Suprapubic skin (tissue), 4 donors: ENCODE results near the gene RIMBP2. TPM values are rescaled to one million over a fixed set of nuclear protein-coding genes. Genes with fewer than 3 reads are reported as not detected.

Source experiments
- DNase-seq, 2 donors: peaks; one replicate each; pipeline ENCODE4 v3.0.0-alpha.2; 2019; ENCODE audit warnings: low spot score in 2 of 2
- H3K27ac ChIP-seq: fragments of 200-600 bp; sonication (generic); one replicate; pipeline ENCODE4 v1.5.1; 2019
- H3K27me3 ChIP-seq: fragments of 200-600 bp; sonication (generic); one replicate; pipeline ENCODE4 v1.5.1; 2019
- H3K36me3 ChIP-seq: fragments of 200-600 bp; sonication (generic); one replicate; pipeline ENCODE4 v1.5.1; 2019
- H3K4me1 ChIP-seq: fragments of 200-600 bp; sonication (generic); one replicate; pipeline ENCODE4 v1.5.1; 2019
- H3K4me3 ChIP-seq: fragments of 200-600 bp; sonication (generic); one replicate; pipeline ENCODE4 v1.5.1; 2019; ENCODE audit warnings: mild to moderate bottlenecking
- H3K9me3 ChIP-seq: fragments of 200-600 bp; sonication (generic); one replicate; pipeline ENCODE4 v1.5.1; 2019
- EP300 ChIP-seq: sonication (generic); formaldehyde crosslinking; IDR thresholded peaks from one replicate; pipeline ENCODE4 v1.6.1; 2017; ENCODE audit warnings: antibody characterized with exemption
- POLR2A ChIP-seq, 2 donors: fragments of 450-650 bp; IDR thresholded peaks; one replicate each; pipeline ENCODE4 v1.6.1; 2017; ENCODE audit warnings: antibody characterized with exemption in 2 of 2, mild to moderate bottlenecking in 2 of 2, moderate library complexity in 2 of 2
- POLR2AphosphoS5 ChIP-seq, 3 donors: sonication (generic); formaldehyde crosslinking; IDR thresholded peaks; one replicate each; pipeline ENCODE4 v1.6.1; 2017; ENCODE audit warnings: antibody characterized with exemption in 3 of 3
- WGBS: methylation state at CpG from one replicate; pipeline ENCODE4 v1.1.5; 2018; 5-methylcytosine and 5-hydroxymethylcytosine counted together
- total RNA-seq, 4 donors: library from RNA; depleted of rRNA; stranded (reverse); fragments of >200 nt; gene quantifications; one replicate each; pipeline ENCODE4 v1.1.0, GENCODE V29; 2016
- TF ChIP-seq, protein P1 (sequence below), 2 donors: fragments of 200-600 bp in 1 of 2; fragments of 450-650 bp in 1 of 2; sonication (generic) in 1 of 2; IDR thresholded peaks; one replicate each; pipeline ENCODE4 v1.5.1; 2016 to 2019; ENCODE audit warnings: antibody characterized with exemption in 2 of 2, mild to moderate bottlenecking in 1 of 2, moderate library complexity in 1 of 2

Gene RIMBP2
- total RNA-seq, 4 donors from 2014 or later: 2.1 to 21.8 (median 3.0) TPM

DNA sequence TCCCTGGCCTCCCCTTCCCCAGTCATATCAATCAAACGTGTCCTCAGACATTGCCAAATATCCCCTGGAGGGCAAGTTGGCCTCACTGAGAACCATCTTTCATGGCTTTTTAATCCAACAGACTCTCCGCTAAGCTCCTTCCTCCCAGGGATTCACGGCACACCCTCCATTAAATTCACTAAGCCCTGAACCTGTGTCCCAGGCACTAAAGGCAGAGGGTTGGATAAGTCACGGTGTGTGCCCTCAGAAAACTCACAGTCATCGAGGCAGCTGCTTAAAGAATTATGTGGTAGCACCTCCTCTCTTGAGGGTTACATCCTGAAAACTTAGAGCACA is 211.3 kb downstream of the RIMBP2 start:
- Histone ChIP-seq H3K36me3 (no peaks in the 10 kb centered on the region), H3K27ac (no peak overlapping the region), H3K27me3 (no peaks in the 10 kb centered on the region), H3K4me3 (no peak overlapping the region), H3K9me3 (no peaks in the 10 kb centered on the region), H3K4me1 (no peaks in the 10 kb centered on the region)
- no peak for DNase-seq
- TF ChIP-seq POLR2AphosphoS5 (IDR thresholded peaks at IDR 0.05) (no peak), EP300 (no peak), POLR2A (IDR thresholded peaks at IDR 0.05) (no peak)
- WGBS: 78% methylated on average over 5 of the region's 5 CpGs

DNA sequence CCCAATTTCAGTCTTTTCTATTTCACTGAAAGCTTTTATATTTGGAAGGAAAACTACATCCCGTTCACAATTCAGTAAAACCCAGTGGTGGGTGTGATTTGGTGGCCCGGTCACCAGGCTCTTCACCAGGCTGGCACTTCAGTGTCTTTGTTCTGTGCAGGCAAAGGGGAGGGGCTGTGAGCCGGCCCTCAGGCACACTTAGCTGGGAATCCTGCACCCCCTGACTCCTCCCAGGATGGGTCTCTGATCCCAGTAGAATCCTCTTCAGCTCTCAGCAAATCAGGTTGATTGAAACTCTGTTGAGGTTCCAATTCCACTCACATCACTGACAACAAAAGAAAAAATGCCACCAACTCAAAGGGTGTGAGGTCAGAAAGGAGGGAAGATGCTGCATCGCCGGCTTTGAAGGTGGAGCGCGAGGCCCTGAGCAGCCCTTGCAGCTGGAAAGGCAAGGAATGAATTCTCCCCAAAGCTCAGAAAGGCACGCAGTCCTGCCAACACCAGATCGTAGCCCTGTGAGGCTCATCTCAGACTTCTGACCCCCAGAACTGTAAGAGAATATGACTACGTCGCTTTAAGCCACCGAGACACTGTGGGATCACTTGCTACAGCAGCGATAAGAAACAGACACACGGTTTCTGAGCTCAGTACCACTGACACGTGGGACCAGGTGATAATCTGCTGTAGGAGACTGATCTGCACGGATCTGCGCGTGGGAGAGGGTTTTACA is 211.8 kb downstream of the RIMBP2 start:
- TF ChIP-seq POLR2A (IDR thresholded peaks at IDR 0.05): no peak
- TF ChIP-seq, protein P1, sequence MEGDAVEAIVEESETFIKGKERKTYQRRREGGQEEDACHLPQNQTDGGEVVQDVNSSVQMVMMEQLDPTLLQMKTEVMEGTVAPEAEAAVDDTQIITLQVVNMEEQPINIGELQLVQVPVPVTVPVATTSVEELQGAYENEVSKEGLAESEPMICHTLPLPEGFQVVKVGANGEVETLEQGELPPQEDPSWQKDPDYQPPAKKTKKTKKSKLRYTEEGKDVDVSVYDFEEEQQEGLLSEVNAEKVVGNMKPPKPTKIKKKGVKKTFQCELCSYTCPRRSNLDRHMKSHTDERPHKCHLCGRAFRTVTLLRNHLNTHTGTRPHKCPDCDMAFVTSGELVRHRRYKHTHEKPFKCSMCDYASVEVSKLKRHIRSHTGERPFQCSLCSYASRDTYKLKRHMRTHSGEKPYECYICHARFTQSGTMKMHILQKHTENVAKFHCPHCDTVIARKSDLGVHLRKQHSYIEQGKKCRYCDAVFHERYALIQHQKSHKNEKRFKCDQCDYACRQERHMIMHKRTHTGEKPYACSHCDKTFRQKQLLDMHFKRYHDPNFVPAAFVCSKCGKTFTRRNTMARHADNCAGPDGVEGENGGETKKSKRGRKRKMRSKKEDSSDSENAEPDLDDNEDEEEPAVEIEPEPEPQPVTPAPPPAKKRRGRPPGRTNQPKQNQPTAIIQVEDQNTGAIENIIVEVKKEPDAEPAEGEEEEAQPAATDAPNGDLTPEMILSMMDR (IDR thresholded peaks at IDR 0.05): no peak
- TF ChIP-seq POLR2AphosphoS5 (IDR thresholded peaks at IDR 0.05): no peak
- TF ChIP-seq EP300: no peak
- Histone ChIP-seq H3K9me3 (no peaks in the 10 kb centered on the region), H3K27ac (no peak overlapping the region), H3K4me1 (no peaks in the 10 kb centered on the region), H3K27me3 (no peaks in the 10 kb centered on the region), H3K36me3 (no peaks in the 10 kb centered on the region), H3K4me3 (no peak overlapping the region)
- WGBS: 75% methylated on average over 13 of the region's 18 CpGs
- DNase-seq: no peak

DNA sequence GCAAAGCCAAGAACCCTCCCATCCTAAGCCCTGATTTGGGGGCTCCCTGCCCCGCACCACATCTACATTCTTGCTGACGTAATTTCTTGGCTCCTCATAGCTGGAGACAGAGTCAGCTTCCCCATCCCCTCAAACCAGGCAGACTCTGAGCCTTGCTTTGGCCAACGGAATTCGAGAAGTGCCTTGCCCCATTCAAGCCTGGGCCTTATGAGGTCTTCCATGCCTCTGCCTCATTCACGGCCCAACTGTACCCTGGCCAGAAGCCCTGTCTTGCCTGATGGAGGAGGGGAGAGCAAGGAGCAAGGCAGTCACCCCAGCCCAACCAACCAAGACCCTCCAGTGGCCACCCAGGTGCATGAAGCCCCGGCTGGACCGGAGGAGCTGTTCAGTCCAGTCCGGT is 214.3 kb downstream of the RIMBP2 start:
- Histone ChIP-seq H3K36me3 (no peaks in the 10 kb centered on the region), H3K4me1 (no peaks in the 10 kb centered on the region), H3K27ac (no peak overlapping the region), H3K9me3 (no peaks in the 10 kb centered on the region), H3K27me3 (no peaks in the 10 kb centered on the region), H3K4me3 (no peak overlapping the region)
- TF ChIP-seq POLR2AphosphoS5 (IDR thresholded peaks at IDR 0.05) (no peak), POLR2A (IDR thresholded peaks at IDR 0.05) (no peak), EP300 (no peak)
- TF ChIP-seq, protein P1 (IDR thresholded peaks at IDR 0.05): no peak
- no peak for DNase-seq
- 90% methylated on average over 8 of the region's 8 CpGs for WGBS

DNA sequence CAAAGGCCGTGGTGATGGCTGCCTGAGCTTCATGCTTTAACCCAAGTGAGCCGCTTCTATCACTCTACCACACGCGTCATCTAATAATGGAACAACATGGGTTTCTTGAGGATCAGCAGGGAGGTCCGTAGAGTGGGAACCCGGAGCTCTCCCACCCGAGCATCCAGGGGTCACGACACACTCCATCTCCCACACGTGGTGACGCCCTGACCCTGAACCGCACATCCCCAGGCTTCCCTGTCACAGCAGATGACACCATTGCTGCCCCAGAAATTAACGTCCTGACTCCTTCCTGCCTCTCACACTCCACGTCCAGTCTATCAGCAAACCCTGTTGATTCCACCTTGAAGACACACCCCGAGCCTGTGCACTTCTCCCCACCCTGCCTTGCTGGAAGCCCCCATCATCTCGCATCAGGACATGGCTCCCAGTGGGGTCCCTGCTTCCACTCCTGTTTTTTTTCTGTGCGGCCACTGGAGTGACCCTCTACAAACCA is 215.2 kb downstream of the RIMBP2 start:
- no peak overlapping the region for H3K4me3 ChIP-seq
- H3K9me3 ChIP-seq: no peaks in the 10 kb centered on the region
- no peak overlapping the region for H3K27ac ChIP-seq
- H3K27me3 ChIP-seq: no peaks in the 10 kb centered on the region
- TF ChIP-seq, protein P1 (IDR thresholded peaks at IDR 0.05): no peak
- TF ChIP-seq POLR2AphosphoS5 (IDR thresholded peaks at IDR 0.05) (no peak), POLR2A (IDR thresholded peaks at IDR 0.05) (no peak), EP300 (no peak)
- H3K4me1 ChIP-seq: no peaks in the 10 kb centered on the region
- WGBS: 90% methylated on average over 16 of the region's 16 CpGs
- no peaks in the 10 kb centered on the region for H3K36me3 ChIP-seq
- DNase-seq: no peak

DNA sequence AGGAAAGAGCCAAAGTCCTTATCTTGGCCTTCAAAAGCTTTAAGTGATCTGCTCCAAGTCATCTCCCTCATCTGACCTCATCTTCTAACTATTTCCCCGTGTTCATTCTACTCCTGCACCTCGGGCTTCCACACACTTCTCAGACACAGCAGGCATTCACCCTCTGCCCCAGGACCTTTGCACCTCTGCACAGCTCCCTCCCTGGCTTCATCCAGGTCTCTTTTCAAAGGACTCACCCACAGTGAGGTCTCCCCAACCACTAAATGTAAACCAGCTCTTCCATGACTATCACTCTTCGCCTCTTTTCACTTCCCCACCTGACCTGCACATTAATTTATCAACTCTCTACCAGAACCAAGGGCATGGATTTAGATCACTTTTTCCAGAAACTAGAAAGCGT is 216.6 kb downstream of the RIMBP2 start:
- no peak for DNase-seq
- no peak overlapping the region for H3K27ac ChIP-seq
- H3K9me3 ChIP-seq: no peaks in the 10 kb centered on the region
- H3K36me3 ChIP-seq: no peaks in the 10 kb centered on the region
- WGBS: 86% methylated on average over 4 of the region's 4 CpGs
- no peaks in the 10 kb centered on the region for H3K4me1 ChIP-seq
- TF ChIP-seq, protein P1 (IDR thresholded peaks at IDR 0.05): no peak
- TF ChIP-seq POLR2A (IDR thresholded peaks at IDR 0.05) (no peak), EP300 (no peak), POLR2AphosphoS5 (IDR thresholded peaks at IDR 0.05) (no peak)
- H3K27me3 ChIP-seq: no peaks in the 10 kb centered on the region
- no peak overlapping the region for H3K4me3 ChIP-seq
